SU-DHL-6 (cell line): ENCODE data around the gene CERT1.

Source experiments
- H2AFZ ChIP-seq: fragments of 200-600 bp; sonication (generic); 2 replicates; pipeline ENCODE4 v1.6.1; 2014; ENCODE audit warnings: low read depth, mild to moderate bottlenecking, moderate library complexity, mixed read lengths, antibody characterized with exemption, low read length; ENCODE audit not compliant: severe bottlenecking
- H3F3A ChIP-seq: fragments of 200-600 bp; shearing (Covaris generic); 2 replicates; pipeline ENCODE4 v1.6.0; 2016; ENCODE audit warnings: antibody characterized with exemption, mild to moderate bottlenecking; ENCODE audit not compliant: insufficient read depth
- H3K27ac ChIP-seq: fragments of 200-600 bp; sonication (generic); 2 replicates; pipeline ENCODE4 v1.5.1; 2016; ENCODE audit warnings: low read depth, mild to moderate bottlenecking, low read length, moderate library complexity, mixed read lengths
- H3K27me3 ChIP-seq: fragments of 200-600 bp; sonication (generic), shearing (Covaris generic); 2 replicates; pipeline ENCODE4 v1.6.0; 2014; ENCODE audit warnings: mild to moderate bottlenecking, low read length
- H3K36me3 ChIP-seq: fragments of 200-600 bp; sonication (generic); 2 replicates; pipeline ENCODE4 v1.6.1; 2014; ENCODE audit warnings: mild to moderate bottlenecking, low read length, mixed read lengths
- H3K4me2 ChIP-seq: fragments of 300-600, 200-600 bp; shearing (Covaris generic), sonication (generic); 2 replicates; pipeline ENCODE4 v1.6.0; 2014; ENCODE audit warnings: low read length, low read depth, mild to moderate bottlenecking; ENCODE audit not compliant: poor library complexity, severe bottlenecking
- H3K4me3 ChIP-seq: fragments of 200-600 bp; sonication (generic); 2 replicates; pipeline ENCODE4 v1.5.1; 2014; ENCODE audit warnings: antibody characterized with exemption, low read length, mild to moderate bottlenecking, mixed read lengths; ENCODE audit not compliant: insufficient read depth, poor library complexity, severe bottlenecking
- H3K79me2 ChIP-seq: fragments of 200-600 bp; sonication (generic); 2 replicates; pipeline ENCODE4 v1.6.1; 2014; ENCODE audit warnings: mild to moderate bottlenecking, low read length, moderate library complexity; ENCODE audit not compliant: insufficient read depth
- H3K9ac ChIP-seq: fragments of 200-600 bp; sonication (generic); 2 replicates; pipeline ENCODE4 v1.7.0; 2014; ENCODE audit warnings: mild to moderate bottlenecking, low read length
- H3K9me2 ChIP-seq: fragments of 200-600 bp; sonication (generic); replicated peaks from 2 replicates; pipeline ENCODE4 v1.6.1; 2014; ENCODE audit warnings: low read length; ENCODE audit not compliant: insufficient read depth
- H3K9me3 ChIP-seq: fragments of 200-600 bp; sonication (generic); 2 replicates; pipeline ENCODE4 v1.6.1; 2014; ENCODE audit warnings: low read length, mixed read lengths; ENCODE audit not compliant: insufficient read depth
- H4K20me1 ChIP-seq: fragments of 200-600 bp; sonication (generic); 2 replicates; pipeline ENCODE4 v1.6.1; 2014; ENCODE audit warnings: low read depth, mild to moderate bottlenecking, antibody characterized with exemption, low read length, moderate library complexity, mixed read lengths
- CTCF ChIP-seq: fragments of 200-600 bp; sonication (generic); IDR thresholded peaks from one replicate; pipeline ENCODE4 v1.5.1; 2017; ENCODE audit warnings: antibody characterized with exemption, mild to moderate bottlenecking, low read length, moderate library complexity; ENCODE audit not compliant: insufficient read depth, poor library complexity, severe bottlenecking
- EZH2phosphoT487 ChIP-seq: fragments of 200-600 bp; sonication (generic), shearing (Covaris generic); conservative IDR thresholded peaks from 2 replicates; pipeline ENCODE4 v1.6.1; 2018; ENCODE audit warnings: mild to moderate bottlenecking, antibody characterized with exemption, low read length, moderate library complexity, mixed read lengths

CERT1 gene

GRCh38 chr5:75482482-75482881, 28.9 kb downstream of the CERT1 start:
- H3K9me3 ChIP-seq: 0 out of 2 replicates have a peak, but pooled peaks cover 6% of the 10 kb centered on the region
- H2AFZ ChIP-seq: no peak overlapping the region
- no peaks in the 10 kb centered on the region for H3K9me2 ChIP-seq
- no peak overlapping the region for H3K4me3 ChIP-seq
- TF ChIP-seq CTCF: no peak
- no peak for TF ChIP-seq EZH2phosphoT487
- no peak overlapping the region for H3K4me2 ChIP-seq
- no peak overlapping the region for H3K9ac ChIP-seq
- H3F3A ChIP-seq: no peaks in the 10 kb centered on the region
- H3K27ac ChIP-seq: no peak overlapping the region
- H3K36me3 ChIP-seq: no peaks in the 10 kb centered on the region
- peaks cover 52% of the 10 kb centered on the region for H3K79me2 ChIP-seq
- H4K20me1 ChIP-seq: no peaks in the 10 kb centered on the region
- no peaks in the 10 kb centered on the region for H3K27me3 ChIP-seq

GRCh38 chr5:75481024-75481423, 30.4 kb downstream of the CERT1 start:
- no peak overlapping the region for H3K27ac ChIP-seq
- H3K4me3 ChIP-seq: no peak overlapping the region
- H3K36me3 ChIP-seq: no peaks in the 10 kb centered on the region
- H3K4me2 ChIP-seq: no peak overlapping the region
- peaks cover 42% of the 10 kb centered on the region for H3K79me2 ChIP-seq
- no peaks in the 10 kb centered on the region for H3F3A ChIP-seq
- no peaks in the 10 kb centered on the region for H4K20me1 ChIP-seq
- TF ChIP-seq EZH2phosphoT487 (no peak), CTCF (no peak)
- no peak overlapping the region for H2AFZ ChIP-seq
- H3K9ac ChIP-seq: no peak overlapping the region
- no peaks in the 10 kb centered on the region for H3K9me2 ChIP-seq
- H3K9me3 ChIP-seq: 0 out of 2 replicates have a peak, but pooled peaks cover 6% of the 10 kb centered on the region
- no peaks in the 10 kb centered on the region for H3K27me3 ChIP-seq

- Histone ChIP-seq H3K4me2 (no peak overlapping the region), H4K20me1 (no peaks in the 10 kb centered on the region; the same call in 1 of the 2 replicates), H3K27me3 (no peaks in the 10 kb centered on the region), H2AFZ (no peak overlapping the region), H3K27ac (no peak overlapping the region), H3K4me3 (no peak overlapping the region), H3K79me2 (peaks cover 8% of the 10 kb centered on the region), H3K36me3 (no peaks in the 10 kb centered on the region), H3K9me3 (peaks cover 2% of the 10 kb centered on the region; the same call in 1 of the 2 replicates), H3K9me2 (no peaks in the 10 kb centered on the region), H3F3A (no peaks in the 10 kb centered on the region), H3K9ac (no peak overlapping the region)
- no peak for TF ChIP-seq EZH2phosphoT487
- TF ChIP-seq CTCF: no peak
Observed at GRCh38 chr5:75475364-75475763, 36.1 kb downstream of the CERT1 start.

- Histone ChIP-seq H3K4me2 (no peak overlapping the region), H3K4me3 (no peak overlapping the region), H3K27me3 (no peaks in the 10 kb centered on the region), H3K27ac (no peak overlapping the region), H3K36me3 (peaks cover 8% of the 10 kb centered on the region; the same call in 1 of the 2 replicates), H3K79me2 (peaks cover 17% of the 10 kb centered on the region), H3K9me3 (peaks cover 5% of the 10 kb centered on the region; the same call in 1 of the 2 replicates), H3F3A (no peaks in the 10 kb centered on the region), H4K20me1 (no peaks in the 10 kb centered on the region; the same call in 1 of the 2 replicates), H2AFZ (no peak overlapping the region), H3K9me2 (no peaks in the 10 kb centered on the region), H3K9ac (no peak overlapping the region)
- TF ChIP-seq EZH2phosphoT487: no peak
- no peak for TF ChIP-seq CTCF
Observed at GRCh38 chr5:75473463-75473862, 38.0 kb downstream of the CERT1 start.
